ENCODE results near the gene MYH10. TPM values are rescaled to one million over a fixed set of nuclear protein-coding genes. Genes with fewer than 3 reads are reported as not detected.
"Not testable (repeated sequence)": the region's sequence is repeated elsewhere in the genome, so short reads cannot be mapped to it uniquely, and the experiment has no call there.

Gene MYH10
- total RNA-seq, 1 donor: 0.52 TPM

- Histone ChIP-seq H3K4me1 (ENCODE audit: insufficient read depth, low read length) (no peaks in the 10 kb centered on the region), H3K9me3 (ENCODE audit: low read depth, low read length) (no peaks in the 10 kb centered on the region), H3K4me3 (ENCODE audit: low read length) (no peak overlapping the region), H3K27me3 (ENCODE audit: insufficient read depth, low read length) (no peaks in the 10 kb centered on the region)
These were observed 67.3 kb downstream of the MYH10 start for GRCh38 chr17:8563024-8563776.

GRCh38 chr17:8558144-8558543 is 72.4 kb downstream of the MYH10 start:
- no peaks in the 10 kb centered on the region for H3K9me3 ChIP-seq (ENCODE audit: low read depth, low read length)
- no peaks in the 10 kb centered on the region for H3K27me3 ChIP-seq (ENCODE audit: insufficient read depth, low read length)
- H3K4me1 ChIP-seq (ENCODE audit: insufficient read depth, low read length): no peaks in the 10 kb centered on the region

GRCh38 chr17:8557176-8557806 is 73.2 kb downstream of the MYH10 start:
- H3K27me3 ChIP-seq (ENCODE audit: insufficient read depth, low read length): no peaks in the 10 kb centered on the region

More at GRCh38 chr17:8558144-8558543, 72.4 kb downstream of the MYH10 start:
- H3K4me3 ChIP-seq (ENCODE audit: low read length): no peak overlapping the region

GRCh38 chr17:8556074-8556473 is 74.5 kb downstream of the MYH10 start:
- H3K4me1 ChIP-seq (ENCODE audit: insufficient read depth, low read length): no peaks in the 10 kb centered on the region
- H3K27me3 ChIP-seq (ENCODE audit: insufficient read depth, low read length): no peaks in the 10 kb centered on the region
- H3K9me3 ChIP-seq (ENCODE audit: low read depth, low read length): no peaks in the 10 kb centered on the region
- no peak overlapping the region for H3K4me3 ChIP-seq (ENCODE audit: low read length)

More at GRCh38 chr17:8557176-8557806, 73.2 kb downstream of the MYH10 start:
- no peak overlapping the region for H3K4me3 ChIP-seq (ENCODE audit: low read length)
- H3K4me1 ChIP-seq (ENCODE audit: insufficient read depth, low read length): no peaks in the 10 kb centered on the region
- no peaks in the 10 kb centered on the region for H3K9me3 ChIP-seq (ENCODE audit: low read depth, low read length)

GRCh38 chr17:8555062-8555461 is 75.5 kb downstream of the MYH10 start:
- H3K27me3 ChIP-seq (ENCODE audit: insufficient read depth, low read length): no peaks in the 10 kb centered on the region
- H3K4me3 ChIP-seq (ENCODE audit: low read length): no peak overlapping the region
- H3K4me1 ChIP-seq (ENCODE audit: insufficient read depth, low read length): no peaks in the 10 kb centered on the region
- H3K9me3 ChIP-seq (ENCODE audit: low read depth, low read length): no peaks in the 10 kb centered on the region

DNA sequence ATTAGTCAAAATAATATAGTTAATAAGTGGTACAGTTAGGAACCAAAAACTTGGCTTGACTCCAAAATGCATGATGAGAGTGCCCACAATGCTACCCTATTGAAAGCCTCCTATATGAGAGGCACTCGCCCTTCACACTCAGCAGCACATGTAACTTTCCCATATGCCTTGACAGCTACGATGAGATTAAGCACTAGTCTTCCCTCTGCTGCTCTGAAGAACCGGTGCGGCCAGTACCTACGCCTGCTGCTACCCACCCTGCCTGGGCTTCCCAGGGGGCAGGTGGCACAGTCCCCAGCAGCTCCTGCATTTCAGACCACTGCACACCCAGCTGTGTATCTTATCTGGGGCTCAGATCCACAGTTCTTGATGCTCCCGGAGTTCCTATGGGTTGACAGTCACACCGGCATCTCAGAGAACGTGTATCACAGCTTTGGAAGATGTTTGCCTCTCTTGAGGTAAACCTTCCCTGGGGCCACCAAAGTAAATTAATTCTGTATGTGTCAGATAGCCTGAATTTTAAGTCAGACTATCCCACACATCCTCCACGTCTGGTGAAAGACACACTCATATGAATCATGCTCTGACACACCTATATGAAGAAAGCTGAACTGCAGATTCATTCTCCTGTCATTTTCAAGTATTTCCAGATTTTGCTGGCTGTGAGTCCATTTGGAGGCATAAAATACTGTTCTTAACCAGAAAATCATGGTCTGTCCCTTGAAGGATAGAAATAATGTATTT is 77.8 kb downstream of the MYH10 start:
- Histone ChIP-seq H3K4me3 (ENCODE audit: low read length) (no peak overlapping the region), H3K9me3 (ENCODE audit: low read depth, low read length) (no peaks in the 10 kb centered on the region), H3K4me1 (ENCODE audit: insufficient read depth, low read length) (no peaks in the 10 kb centered on the region), H3K27me3 (ENCODE audit: insufficient read depth, low read length) (no peaks in the 10 kb centered on the region)

DNA sequence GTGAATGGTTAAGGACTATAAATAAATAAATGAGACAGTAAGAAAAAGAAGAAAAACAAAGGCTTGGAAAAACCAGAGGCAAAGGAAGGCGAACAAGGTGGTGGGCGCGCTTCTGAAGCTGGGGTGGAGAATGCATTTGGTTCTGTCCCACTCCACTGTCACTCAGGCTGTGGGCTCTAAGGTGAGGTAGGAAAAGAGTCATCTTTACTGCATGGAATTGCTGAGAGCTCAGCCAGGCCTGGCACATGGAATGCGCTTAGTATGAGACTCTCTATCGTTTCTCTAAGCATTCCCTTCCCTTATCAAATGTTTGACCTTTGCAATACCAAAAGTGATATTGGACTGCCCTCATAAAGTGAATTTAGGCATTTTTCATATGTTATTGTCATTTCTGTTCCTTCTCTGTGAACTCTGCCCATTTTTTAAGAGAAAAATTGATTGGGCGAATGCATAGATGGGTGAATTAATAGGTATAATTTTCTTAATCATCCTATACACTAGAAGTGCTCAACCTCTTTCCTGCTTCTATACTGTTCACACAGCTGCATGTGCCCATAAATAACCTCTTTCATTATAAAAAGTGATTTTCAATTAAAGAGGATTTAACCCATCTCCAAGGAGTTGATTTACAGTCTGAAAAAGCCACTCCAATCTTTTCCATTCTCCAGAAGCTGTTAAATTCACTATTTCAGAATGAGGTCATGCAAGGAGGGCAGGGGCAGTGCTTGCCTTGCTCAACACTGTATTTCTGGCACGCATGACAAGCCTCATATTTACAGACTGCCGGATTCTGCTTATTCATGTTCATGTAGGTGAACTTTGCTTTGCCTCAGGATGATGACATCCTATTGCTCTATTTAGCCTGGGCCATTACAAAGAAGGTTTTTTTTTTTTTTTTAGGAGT is 87.7 kb downstream of the MYH10 start:
- Histone ChIP-seq H3K4me3 (ENCODE audit: low read length) (no peak overlapping the region), H3K9me3 (ENCODE audit: low read depth, low read length) (no peaks in the 10 kb centered on the region), H3K4me1 (ENCODE audit: insufficient read depth, low read length) (no peaks in the 10 kb centered on the region), H3K27me3 (ENCODE audit: insufficient read depth, low read length) (no peaks in the 10 kb centered on the region)

DNA sequence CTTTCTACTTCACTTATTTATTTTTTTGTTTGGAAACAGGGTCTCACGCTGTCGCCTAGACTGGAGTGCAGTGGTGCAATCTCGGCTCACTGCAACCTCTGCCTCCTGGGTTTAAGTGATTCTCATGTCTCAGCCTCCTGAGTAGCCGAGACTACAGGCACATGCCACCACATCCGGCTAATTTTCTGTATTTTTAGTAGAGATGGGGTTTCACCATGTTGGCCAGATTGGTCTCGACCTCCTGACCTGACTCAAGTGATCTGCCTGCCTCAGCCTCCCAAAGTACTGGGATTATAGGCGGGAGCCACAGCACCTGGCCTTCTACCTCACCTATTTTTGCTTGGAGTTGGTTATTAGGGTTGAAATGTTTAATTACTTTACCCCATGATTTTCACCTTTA is 90.5 kb downstream of the MYH10 start:
- H3K4me1 ChIP-seq (ENCODE audit: insufficient read depth, low read length); H3K4me3 ChIP-seq (ENCODE audit: low read length); H3K9me3 ChIP-seq (ENCODE audit: low read depth, low read length); H3K27me3 ChIP-seq (ENCODE audit: insufficient read depth, low read length): not testable (repeated sequence)

GRCh38 chr17:8537734-8538133 is 92.8 kb downstream of the MYH10 start:
- Histone ChIP-seq H3K4me3 (ENCODE audit: low read length) (no peak overlapping the region), H3K9me3 (ENCODE audit: low read depth, low read length) (no peaks in the 10 kb centered on the region), H3K27me3 (ENCODE audit: insufficient read depth, low read length) (no peaks in the 10 kb centered on the region), H3K4me1 (ENCODE audit: insufficient read depth, low read length) (no peaks in the 10 kb centered on the region)

GRCh38 chr17:8534498-8535188 is 95.9 kb downstream of the MYH10 start:
- Histone ChIP-seq H3K27me3 (ENCODE audit: insufficient read depth, low read length) (no peaks in the 10 kb centered on the region), H3K4me3 (ENCODE audit: low read length) (no peak overlapping the region), H3K9me3 (ENCODE audit: low read depth, low read length) (no peaks in the 10 kb centered on the region), H3K4me1 (ENCODE audit: insufficient read depth, low read length) (no peaks in the 10 kb centered on the region)

GRCh38 chr17:8532021-8532420 is 98.5 kb downstream of the MYH10 start:
- Histone ChIP-seq H3K4me3 (ENCODE audit: low read length) (no peak overlapping the region), H3K9me3 (ENCODE audit: low read depth, low read length) (no peaks in the 10 kb centered on the region), H3K4me1 (ENCODE audit: insufficient read depth, low read length) (no peaks in the 10 kb centered on the region), H3K27me3 (ENCODE audit: insufficient read depth, low read length) (no peaks in the 10 kb centered on the region)

GRCh38 chr17:8522577-8522976 is 107.9 kb downstream of the MYH10 start:
- no peak overlapping the region for H3K4me3 ChIP-seq (ENCODE audit: low read length)
- no peaks in the 10 kb centered on the region for H3K4me1 ChIP-seq (ENCODE audit: insufficient read depth, low read length)
- H3K9me3 ChIP-seq (ENCODE audit: low read depth, low read length): no peaks in the 10 kb centered on the region
- no peaks in the 10 kb centered on the region for H3K27me3 ChIP-seq (ENCODE audit: insufficient read depth, low read length)

DNA sequence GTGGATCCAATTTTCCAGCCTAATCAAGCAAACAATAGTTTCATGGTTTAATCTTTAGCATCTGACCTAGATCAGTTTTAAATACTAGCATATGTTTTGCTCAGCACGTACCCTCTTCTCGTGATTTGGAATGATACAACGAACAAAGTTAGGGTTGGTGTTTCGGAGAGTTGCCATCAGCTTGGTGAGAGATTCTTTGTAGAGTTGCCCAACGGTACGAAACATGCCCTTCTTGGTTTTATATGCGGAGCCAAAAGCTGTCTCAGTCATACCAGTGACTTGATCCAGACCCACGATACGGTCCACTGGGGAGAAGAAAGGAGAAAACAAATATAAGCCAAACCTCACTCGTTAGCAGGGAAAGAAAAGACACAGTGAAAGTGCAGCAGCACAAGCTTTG is 109.5 kb downstream of the MYH10 start:
- H3K4me1 ChIP-seq (ENCODE audit: insufficient read depth, low read length): no peaks in the 10 kb centered on the region
- no peak overlapping the region for H3K4me3 ChIP-seq (ENCODE audit: low read length)
- H3K27me3 ChIP-seq (ENCODE audit: insufficient read depth, low read length): no peaks in the 10 kb centered on the region
- no peaks in the 10 kb centered on the region for H3K9me3 ChIP-seq (ENCODE audit: low read depth, low read length)

DNA sequence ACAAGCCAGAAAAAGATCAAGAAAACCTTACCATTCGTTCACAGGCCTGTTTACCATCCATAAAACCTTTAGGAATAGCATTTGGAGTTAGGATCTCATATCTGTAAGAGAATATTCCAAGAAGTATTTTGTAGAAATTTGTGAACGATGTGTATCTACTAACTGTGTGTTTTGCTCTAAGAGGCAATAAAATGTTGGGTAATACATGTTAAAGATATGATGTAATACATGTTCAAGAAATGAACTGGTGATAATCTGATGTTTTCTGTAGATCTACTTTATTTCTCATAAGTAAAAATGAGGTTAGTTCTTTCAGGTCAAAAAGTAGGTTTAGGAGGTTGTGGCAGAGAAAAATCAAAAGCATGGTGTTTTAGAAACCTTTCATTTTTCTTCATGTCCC is 111.7 kb downstream of the MYH10 start:
- H3K27me3 ChIP-seq (ENCODE audit: insufficient read depth, low read length): no peaks in the 10 kb centered on the region
- H3K4me3 ChIP-seq (ENCODE audit: low read length): no peak overlapping the region
- no peaks in the 10 kb centered on the region for H3K9me3 ChIP-seq (ENCODE audit: low read depth, low read length)
- no peaks in the 10 kb centered on the region for H3K4me1 ChIP-seq (ENCODE audit: insufficient read depth, low read length)

Measured in mononuclear cell (primary cell).